Measurements from ENCODE around the gene SNAPIN. TPM values are rescaled to one million over a fixed set of nuclear protein-coding genes. Genes with fewer than 3 reads are reported as not detected.
"Not testable (repeated sequence)": the region's sequence is repeated elsewhere in the genome, so short reads cannot be mapped to it uniquely, and the experiment has no call there.

Gene SNAPIN
- total and polyA plus RNA-seq, 9 donors, result 31.6 to 70.2 (median 39.5) TPM

DNA sequence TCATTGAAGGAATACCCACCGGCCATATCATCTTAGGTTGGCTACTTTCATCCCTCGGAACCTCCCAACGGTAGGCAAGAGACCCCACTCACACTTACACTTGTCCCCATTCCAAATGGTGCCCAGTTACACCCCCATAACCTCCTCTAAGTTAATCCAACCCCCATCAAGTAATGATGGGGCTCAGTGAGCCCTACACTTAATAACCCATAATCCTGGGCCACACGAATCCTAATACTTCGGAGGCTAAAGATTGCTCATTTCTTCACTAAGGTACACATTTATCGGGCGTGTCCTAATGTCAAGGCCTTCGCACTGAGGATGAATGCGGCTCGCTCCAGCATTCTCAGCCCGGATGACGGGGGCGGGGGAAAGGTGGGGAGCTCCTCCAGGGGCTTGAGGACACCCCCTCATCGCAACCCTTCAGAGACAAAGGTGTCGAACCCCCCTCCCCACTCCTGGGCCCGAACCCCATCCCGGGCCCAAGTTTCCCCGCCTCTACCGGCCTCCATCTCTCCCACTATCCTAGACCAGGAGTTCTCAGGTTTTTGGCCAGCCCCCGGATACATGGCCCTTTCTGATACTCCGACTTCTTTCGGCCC, 11.9 kb downstream of the SNAPIN start:
- intact Hi-C loops (cut with DNase I), result loop anchor here in 3 of 4 donors (5.0 to 10.0 kb wide), 4 partner anchors 93 to 317 kb away; partner anchors contain the start of genes DENND4B (in 2 of the 3) and RAB13 (in 2 of the 3)
- peaks cover 3% of the 10 kb centered on the region for H3K4me1 ChIP-seq (ENCODE audit: insufficient read depth)
- peak overlapping the region; percentile 71 for H3K4me3 ChIP-seq
- DNase-seq, result peak in 1 of 5 donors; percentile 63
- no peaks in the 10 kb centered on the region for H3K9me3 ChIP-seq
- 0 to 1% (median 1%) methylated on average over 22 of the region's 22 CpGs for WGBS, 3 donors
- H3K27me3 ChIP-seq, result no peaks in the 10 kb centered on the region
- peak overlapping the region; percentile 49 to 53 for H3K27ac ChIP-seq
- no peaks in the 10 kb centered on the region for H3K36me3 ChIP-seq
- TF ChIP-seq POLR2A (IDR thresholded peaks at IDR 0.05) (no peak), EP300 (IDR thresholded peaks at IDR 0.05) (no peak), CTCF (IDR thresholded peaks at IDR 0.05) (no peak)

DNA sequence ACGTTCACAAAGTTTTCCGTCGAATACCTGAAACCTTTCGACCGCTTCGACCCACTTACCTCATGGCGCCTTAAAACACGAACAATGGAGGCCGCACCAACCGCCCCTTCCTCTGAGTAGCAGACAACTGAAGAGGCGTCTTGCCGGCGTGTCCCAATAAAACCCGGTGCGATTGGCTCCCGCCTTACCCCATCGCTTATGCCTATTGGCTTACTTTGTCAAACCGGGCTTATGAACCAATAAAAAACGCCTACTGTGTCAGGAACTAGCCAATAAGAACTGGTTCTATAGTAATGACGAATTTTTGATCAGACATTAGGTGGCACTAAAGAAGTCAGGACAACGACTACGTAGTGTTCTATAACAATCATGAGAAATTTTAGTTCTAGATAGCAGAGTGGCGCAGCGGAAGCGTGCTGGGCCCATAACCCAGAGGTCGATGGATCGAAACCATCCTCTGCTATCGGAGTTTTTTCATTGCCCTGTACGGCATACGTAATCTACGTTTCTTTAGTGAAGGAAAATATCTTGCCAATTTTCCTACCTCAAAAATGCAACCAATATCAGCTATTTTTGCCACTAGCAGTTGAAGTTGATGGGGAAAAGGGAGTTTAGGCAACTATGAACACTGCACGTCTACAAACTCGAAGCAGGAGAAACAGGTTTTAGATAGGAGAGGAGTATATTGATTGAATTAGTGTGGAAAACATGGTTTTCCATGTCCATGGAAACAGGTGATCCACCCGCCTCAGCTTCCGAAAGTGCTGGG, 12.5 kb downstream of the SNAPIN start, which contains the start of gene ILF2:
Gene ILF2, minus strand, starts transcription at position 135 of the 769 bp plus-strand sequence. Its CDS starts 71 bp downstream, at position 64.
- DNase-seq, result peak; percentile 96 to 99 (median 97)
- TF ChIP-seq POLR2A (IDR thresholded peaks at IDR 0.05) (peak; percentile 94), CTCF (IDR thresholded peaks at IDR 0.05) (peak in 1 of 3 donors; percentile 36), EP300 (IDR thresholded peaks at IDR 0.05) (peak; percentile 41)
- Histone ChIP-seq H3K9me3 (no peaks in the 10 kb centered on the region), H3K4me1 (ENCODE audit: insufficient read depth) (peaks cover 3% of the 10 kb centered on the region), H3K27ac (peak within 1 kb of the TSS; percentile 49 to 78), H3K27me3 (no peaks in the 10 kb centered on the region), H3K36me3 (no peaks in the 10 kb centered on the region), H3K4me3 (peak within 1 kb of the TSS; percentile 71)
- intact Hi-C loops (cut with DNase I), result loop anchor here in 3 of 4 donors (5.0 to 10.0 kb wide), 4 partner anchors 94 to 316 kb away; partner anchors contain the start of genes DENND4B (in 2 of the 3) and RAB13 (in 2 of the 3)
- WGBS, 3 donors, result 0 to 1% (median 1%) methylated on average over 35 of the region's 35 CpGs

GRCh38 chr1:153671628-153672353, 13.3 kb downstream of the SNAPIN start:
- 3 to 5% (median 4%) methylated on average over 28 of the region's 28 CpGs for WGBS, 3 donors
- not testable (repeated sequence) for H3K27me3 ChIP-seq
- intact Hi-C loops (cut with DNase I), result loop anchor here in 3 of 4 donors (2.0 to 10.0 kb wide), 5 partner anchors 59 to 316 kb away; partner anchors contain the start of genes DENND4B (in 2 of the 3), RAB13 (in 2 of the 3) and S100A16 (in 1 of the 3)

DNA sequence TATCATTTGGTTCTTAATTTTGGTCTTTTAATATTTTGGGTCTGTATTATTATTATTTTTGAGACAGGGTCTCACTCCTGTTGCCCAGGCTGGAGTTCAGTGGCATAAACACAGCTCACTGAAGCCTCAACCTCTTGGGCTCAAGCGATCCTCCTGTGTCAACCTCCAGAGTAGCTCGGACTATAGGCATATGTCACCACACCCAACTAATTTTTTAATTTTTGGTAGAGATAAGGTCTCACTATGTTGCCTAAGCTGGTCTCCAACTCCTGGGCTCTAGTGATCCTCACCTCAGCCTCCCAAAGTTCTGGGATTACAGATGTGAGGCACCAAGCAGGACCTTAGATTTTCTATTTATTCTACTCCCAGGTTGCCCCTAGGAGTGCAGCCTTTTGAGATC, 15.0 kb downstream of the SNAPIN start:
- Histone ChIP-seq H3K4me1 (ENCODE audit: insufficient read depth) (peaks cover 3% of the 10 kb centered on the region), H3K4me3 (no peak overlapping the region), H3K36me3 (no peaks in the 10 kb centered on the region), H3K27me3 (no peaks in the 10 kb centered on the region), H3K27ac (no peak overlapping the region), H3K9me3 (no peaks in the 10 kb centered on the region)
- 95 to 97% (median 95%) methylated on average over 2 of the region's 2 CpGs for WGBS, 3 donors
- intact Hi-C loops (cut with DNase I), result loop anchor here in 3 of 4 donors (2.0 to 10.0 kb wide), 5 partner anchors 61 to 314 kb away; partner anchors contain the start of genes DENND4B (in 2 of the 3), RAB13 (in 2 of the 3) and S100A16 (in 1 of the 3)
- TF ChIP-seq EP300 (IDR thresholded peaks at IDR 0.05) (no peak), POLR2A (IDR thresholded peaks at IDR 0.05) (no peak), CTCF (IDR thresholded peaks at IDR 0.05) (no peak)
- DNase-seq, result no peak

More at GRCh38 chr1:153671628-153672353, 13.3 kb downstream of the SNAPIN start:
- not testable (repeated sequence) for H3K9me3 ChIP-seq; H3K36me3 ChIP-seq; H3K4me1 ChIP-seq (ENCODE audit: insufficient read depth)
- peak overlapping the region; percentile 50 for H3K4me3 ChIP-seq
- DNase-seq, result peak; percentile 38 to 70 (median 57)
- H3K27ac ChIP-seq, result peak overlapping the region; percentile 15 to 78

All from ovary (tissue), 9 donors.